LNCAP (cell line): ENCODE data around the gene NKIRAS1.
A peak's percentile ranks its signal among the peaks of the same experiment; 100 is the strongest.

Experiments
- CTCF ChIP-seq: fragments of 450-650 bp; IDR thresholded peaks from 2 replicates; pipeline ENCODE4 v1.5.1; 2017; ENCODE audit warnings: mild to moderate bottlenecking

Gene NKIRAS1

GRCh38 chr3:23888617-23889228 lies 28.1 kb downstream of the NKIRAS1 start:
- TF ChIP-seq CTCF: peak; percentile 89

- no peak for TF ChIP-seq CTCF
Observed at GRCh38 chr3:23886311-23886710, 30.5 kb downstream of the NKIRAS1 start.

- no peak for TF ChIP-seq CTCF
Observed at GRCh38 chr3:23885210-23885609, 31.6 kb downstream of the NKIRAS1 start.

- no peak for TF ChIP-seq CTCF
Observed at GRCh38 chr3:23884481-23884880, 32.3 kb downstream of the NKIRAS1 start.

GRCh38 chr3:23882487-23882918 lies 34.3 kb downstream of the NKIRAS1 start:
- TF ChIP-seq CTCF: no peak

- TF ChIP-seq CTCF: no peak
Observed at GRCh38 chr3:23880703-23881339, 36.0 kb downstream of the NKIRAS1 start.

GRCh38 chr3:23879485-23879884 lies 37.3 kb downstream of the NKIRAS1 start:
- TF ChIP-seq CTCF: no peak
